HAP-1 (cell line): ENCODE results near the gene MORN1.
A peak's percentile ranks its signal among the peaks of the same experiment; 100 is the strongest.

Experiments used
- DNase-seq, 2 experiments: peaks; one replicate each; pipeline ENCODE4 v3.0.0-alpha.2; 2016 to 2020; ENCODE audit warnings: low spot score in 2 of 2
- H3K27me3 ChIP-seq: fragments of 250-450 bp; sonication (Bioruptor Pico); 2 replicates; pipeline ENCODE4 v1.5.1; 2020; ENCODE audit warnings: low read depth, mild to moderate bottlenecking, moderate library complexity
- H3K36me3 ChIP-seq: fragments of 250-450 bp; sonication (Bioruptor Pico); replicated peaks from 2 replicates; pipeline ENCODE4 v1.5.1; 2020; ENCODE audit warnings: mild to moderate bottlenecking
- H3K4me1 ChIP-seq: fragments of 250-450 bp; sonication (Bioruptor Pico); 2 replicates; pipeline ENCODE4 v1.5.1; 2020; ENCODE audit warnings: mild to moderate bottlenecking
- H3K4me3 ChIP-seq: fragments of 250-450 bp; sonication (Bioruptor Pico); 2 replicates; pipeline ENCODE4 v1.5.1; 2020; ENCODE audit warnings: mild to moderate bottlenecking, moderate library complexity
- H3K9me3 ChIP-seq: fragments of 250-450 bp; sonication (Bioruptor Pico); 2 replicates; pipeline ENCODE4 v1.5.1; 2020; ENCODE audit warnings: mild to moderate bottlenecking, moderate library complexity
- in situ Hi-C: fragments of 300-500 bp; cut with MboI; formaldehyde crosslinking; loops from 3 replicates; pipeline ENCODE4 v1.14.3; 2020; ENCODE audit warnings: low sequenced_read_pairs, inconsistent platforms, mixed read lengths

The MORN1 gene

GRCh38 chr1:2416403-2416802 is 25.0 kb upstream of the MORN1 start:
- DNase-seq: no peak
- no peaks in the 10 kb centered on the region for H3K9me3 ChIP-seq
- peaks cover 3% of the 10 kb centered on the region for H3K36me3 ChIP-seq
- peaks cover 13% of the 10 kb centered on the region for H3K4me1 ChIP-seq
- peaks cover 22% of the 10 kb centered on the region for H3K27me3 ChIP-seq
- no peak overlapping the region for H3K4me3 ChIP-seq
- in situ Hi-C loops: loop anchor here (10.0 kb wide), 1 partner anchor 168 kb away; the partner anchor contains the start of gene PRXL2B

- H3K9me3 ChIP-seq: no peaks in the 10 kb centered on the region
- no peak for DNase-seq
- in situ Hi-C loops: loop anchor here (10.0 kb wide), 1 partner anchor 169 kb away; the partner anchor contains the start of gene PRXL2B
Observed at GRCh38 chr1:2415801-2416208, 24.5 kb upstream of the MORN1 start.

GRCh38 chr1:2415337-2415736 is 24.0 kb upstream of the MORN1 start:
- peaks cover 13% of the 10 kb centered on the region for H3K4me1 ChIP-seq
- no peak overlapping the region for H3K4me3 ChIP-seq
- H3K36me3 ChIP-seq: peaks cover 5% of the 10 kb centered on the region
- no peak for DNase-seq
- H3K27me3 ChIP-seq: peaks cover 22% of the 10 kb centered on the region
- no peaks in the 10 kb centered on the region for H3K9me3 ChIP-seq
- in situ Hi-C loops: loop anchor here (10.0 kb wide), 1 partner anchor 169 kb away; the partner anchor contains the start of gene PRXL2B

More at GRCh38 chr1:2415801-2416208, 24.5 kb upstream of the MORN1 start:
- peaks cover 3% of the 10 kb centered on the region for H3K36me3 ChIP-seq
- peaks cover 22% of the 10 kb centered on the region for H3K27me3 ChIP-seq
- no peak overlapping the region for H3K4me3 ChIP-seq
- H3K4me1 ChIP-seq: peaks cover 13% of the 10 kb centered on the region

GRCh38 chr1:2414297-2414958 is 23.1 kb upstream of the MORN1 start:
- DNase-seq: peak; percentile 58 to 87
- in situ Hi-C loops: loop anchor here (5.0 to 10.0 kb wide), 2 partner anchors 133 to 170 kb away; partner anchors contain the start of gene PRXL2B
- H3K9me3 ChIP-seq: no peaks in the 10 kb centered on the region
- H3K4me1 ChIP-seq: peaks cover 13% of the 10 kb centered on the region
- H3K27me3 ChIP-seq: peaks cover 21% of the 10 kb centered on the region
- H3K4me3 ChIP-seq: peak overlapping the region; percentile 78
- H3K36me3 ChIP-seq: peaks cover 14% of the 10 kb centered on the region

- Histone ChIP-seq H3K36me3 (peaks cover 20% of the 10 kb centered on the region), H3K4me1 (peaks cover 13% of the 10 kb centered on the region), H3K9me3 (no peaks in the 10 kb centered on the region), H3K27me3 (peaks cover 13% of the 10 kb centered on the region), H3K4me3 (peak overlapping the region; percentile 78)
- peak; percentile 26 to 61 for DNase-seq
- in situ Hi-C loops: loop anchor here (5.0 to 10.0 kb wide), 2 partner anchors 134 to 171 kb away; partner anchors contain the start of gene PRXL2B
Observed at GRCh38 chr1:2413495-2414296, 22.3 kb upstream of the MORN1 start.

GRCh38 chr1:2412773-2413494 is 21.6 kb upstream of the MORN1 start:
- Histone ChIP-seq H3K4me3 (peak overlapping the region; percentile 78), H3K4me1 (peaks cover 13% of the 10 kb centered on the region), H3K9me3 (no peaks in the 10 kb centered on the region), H3K36me3 (peaks cover 27% of the 10 kb centered on the region), H3K27me3 (peaks cover 6% of the 10 kb centered on the region)
- peak; percentile 15 to 50 for DNase-seq
- in situ Hi-C loops: loop anchor here (5.0 to 10.0 kb wide), 2 partner anchors 134 to 172 kb away; partner anchors contain the start of gene PRXL2B

GRCh38 chr1:2412395-2412772 is 21.0 kb upstream of the MORN1 start, which contains the start of gene PEX10:
TSS of gene PEX10 (minus strand) at chr1:2412564. CDS start at chr1:2412502, 62 bp downstream.
- peaks cover 13% of the 10 kb centered on the region for H3K4me1 ChIP-seq
- peaks cover under 1% of the 10 kb centered on the region; the same call in 1 of the 2 replicates for H3K27me3 ChIP-seq
- in situ Hi-C loops: loop anchor here (5.0 to 10.0 kb wide), 2 partner anchors 135 to 172 kb away; partner anchors contain the start of gene PRXL2B

GRCh38 chr1:2411801-2412394 is 20.5 kb upstream of the MORN1 start:
- peak in 1 of 2 experiments; percentile 41 for DNase-seq
- H3K36me3 ChIP-seq: peaks cover 34% of the 10 kb centered on the region
- no peaks in the 10 kb centered on the region for H3K27me3 ChIP-seq
- in situ Hi-C loops: loop anchor here (5.0 to 10.0 kb wide), 2 partner anchors 135 to 173 kb away; partner anchors contain the start of gene PRXL2B
- peak overlapping the region; percentile 78 for H3K4me3 ChIP-seq
- H3K4me1 ChIP-seq: peaks cover 13% of the 10 kb centered on the region
- no peaks in the 10 kb centered on the region for H3K9me3 ChIP-seq

More at GRCh38 chr1:2412395-2412772, 21.0 kb upstream of the MORN1 start, which contains the start of gene PEX10:
- Histone ChIP-seq H3K9me3 (no peaks in the 10 kb centered on the region), H3K4me3 (peak within 1 kb of the TSS; percentile 78), H3K36me3 (peaks cover 30% of the 10 kb centered on the region)
- peak; percentile 91 to 99 for DNase-seq

GRCh38 chr1:2409745-2410144 is 18.4 kb upstream of the MORN1 start:
- in situ Hi-C loops: loop anchor here (5.0 to 10.0 kb wide), 2 partner anchors 138 to 175 kb away; partner anchors contain the start of gene PRXL2B
- H3K36me3 ChIP-seq: peaks cover 53% of the 10 kb centered on the region
- no peak for DNase-seq
- peaks cover 13% of the 10 kb centered on the region for H3K4me1 ChIP-seq
- no peaks in the 10 kb centered on the region for H3K9me3 ChIP-seq
- H3K27me3 ChIP-seq: no peaks in the 10 kb centered on the region
- H3K4me3 ChIP-seq: no peak overlapping the region

- in situ Hi-C loops: no loop called here
Observed at GRCh38 chr1:2408859-2409276, 17.5 kb upstream of the MORN1 start.

GRCh38 chr1:2408456-2408855 is 17.1 kb upstream of the MORN1 start:
- Histone ChIP-seq H3K27me3 (no peaks in the 10 kb centered on the region), H3K9me3 (no peaks in the 10 kb centered on the region), H3K4me3 (no peak overlapping the region), H3K4me1 (peaks cover under 1% of the 10 kb centered on the region), H3K36me3 (peaks cover 66% of the 10 kb centered on the region)
- in situ Hi-C loops: no loop called here
- DNase-seq: no peak

More at GRCh38 chr1:2408859-2409276, 17.5 kb upstream of the MORN1 start:
- Histone ChIP-seq H3K27me3 (no peaks in the 10 kb centered on the region), H3K9me3 (no peaks in the 10 kb centered on the region), H3K4me1 (peaks cover 5% of the 10 kb centered on the region), H3K36me3 (peaks cover 62% of the 10 kb centered on the region), H3K4me3 (no peak overlapping the region)
- DNase-seq: no peak

- peaks cover 71% of the 10 kb centered on the region for H3K36me3 ChIP-seq
Observed at GRCh38 chr1:2407991-2408275, 16.6 kb upstream of the MORN1 start.

More at GRCh38 chr1:2407991-2408275, 16.6 kb upstream of the MORN1 start:
- no peaks in the 10 kb centered on the region for H3K9me3 ChIP-seq
- no peaks in the 10 kb centered on the region for H3K27me3 ChIP-seq
- no peak overlapping the region for H3K4me3 ChIP-seq
- no peaks in the 10 kb centered on the region; the same call in 1 of the 2 replicates for H3K4me1 ChIP-seq
- in situ Hi-C loops: no loop called here
- no peak for DNase-seq
